ENCODE results near the gene CARS1.

The CARS1 gene

DNA sequence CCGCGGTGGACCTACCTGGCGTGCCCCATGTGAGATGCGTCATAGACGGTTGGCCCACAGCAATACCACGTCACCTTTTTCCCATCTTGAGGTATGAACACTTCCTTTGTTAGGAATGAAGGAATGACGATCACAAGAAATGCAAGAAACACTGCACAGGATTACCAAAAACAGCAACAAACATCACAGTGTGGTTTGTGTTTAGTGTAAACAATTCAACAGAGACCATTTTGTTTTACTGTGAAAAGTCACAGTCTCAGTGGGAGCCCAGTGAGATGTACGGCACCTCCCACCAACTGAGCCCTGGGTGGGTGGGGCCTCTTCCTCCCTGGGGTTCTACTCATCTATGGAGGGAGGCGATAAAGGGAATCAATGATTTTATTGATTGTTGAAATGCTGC is 16.3 kb downstream of the CARS1 start:
- DNase-seq, result no peak
- H3K27ac ChIP-seq (ENCODE audit: insufficient read depth, low read length, poor library complexity, severe bottlenecking), result no peak overlapping the region
- H3K27me3 ChIP-seq (replicated peaks; ENCODE audit: control insufficient read depth, insufficient read depth, low read length, poor library complexity, severe bottlenecking), result no peaks in the 10 kb centered on the region
- H3K4me1 ChIP-seq (ENCODE audit: control insufficient read depth, insufficient read depth, low read length, poor library complexity, severe bottlenecking), result peaks cover 3% of the 10 kb centered on the region
- H3K9me3 ChIP-seq (ENCODE audit: control insufficient read depth, low read length), result no peaks in the 10 kb centered on the region
- peaks cover 68% of the 10 kb centered on the region for H3K36me3 ChIP-seq (ENCODE audit: control insufficient read depth, insufficient read depth, low read length)
- H3K4me3 ChIP-seq (ENCODE audit: insufficient read depth, low read depth, low read length, poor library complexity, severe bottlenecking), result no peak overlapping the region

- DNase-seq, result no peak
- no peaks in the 10 kb centered on the region for H3K27me3 ChIP-seq (replicated peaks; ENCODE audit: control insufficient read depth, insufficient read depth, low read length, poor library complexity, severe bottlenecking)
- peaks cover 70% of the 10 kb centered on the region for H3K36me3 ChIP-seq (ENCODE audit: control insufficient read depth, insufficient read depth, low read length)
- H3K4me3 ChIP-seq (ENCODE audit: insufficient read depth, low read depth, low read length, poor library complexity, severe bottlenecking), result no peak overlapping the region
- H3K27ac ChIP-seq (ENCODE audit: insufficient read depth, low read length, poor library complexity, severe bottlenecking), result no peak overlapping the region
- H3K9me3 ChIP-seq (ENCODE audit: control insufficient read depth, low read length), result no peaks in the 10 kb centered on the region
- H3K4me1 ChIP-seq (ENCODE audit: control insufficient read depth, insufficient read depth, low read length, poor library complexity, severe bottlenecking), result peaks cover 3% of the 10 kb centered on the region
Measured at GRCh38 chr11:3037945-3038271, 19.3 kb downstream of the CARS1 start.

- peak; percentile 17 to 34 (median 28) for DNase-seq
- H3K27ac ChIP-seq (ENCODE audit: insufficient read depth, low read length, poor library complexity, severe bottlenecking), result no peak overlapping the region
Measured at GRCh38 chr11:3037040-3037944, 19.9 kb downstream of the CARS1 start.

DNA sequence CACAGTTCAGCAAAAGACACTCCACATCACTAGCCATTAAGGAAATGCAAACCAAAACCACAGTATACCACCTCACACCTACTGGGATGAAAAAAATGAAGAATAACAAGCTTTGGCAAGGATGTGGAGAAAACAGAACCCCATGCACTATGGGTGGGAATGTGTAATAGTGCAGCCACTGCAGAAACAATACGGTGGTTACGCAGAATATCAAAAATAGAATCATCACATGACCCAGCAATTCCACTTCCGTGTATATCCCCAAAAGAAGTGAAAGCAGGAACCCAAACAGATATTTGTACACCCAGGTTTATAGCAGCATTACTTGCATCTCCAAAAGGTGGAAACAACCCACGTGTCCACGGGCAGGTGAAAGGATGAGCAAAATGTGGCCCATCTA is 20.8 kb downstream of the CARS1 start:
- Histone ChIP-seq H3K36me3 (ENCODE audit: control insufficient read depth, insufficient read depth, low read length) (peaks cover 67% of the 10 kb centered on the region), H3K27ac (ENCODE audit: insufficient read depth, low read length, poor library complexity, severe bottlenecking) (no peak overlapping the region), H3K4me1 (ENCODE audit: control insufficient read depth, insufficient read depth, low read length, poor library complexity, severe bottlenecking) (peaks cover 3% of the 10 kb centered on the region)

More at GRCh38 chr11:3037040-3037944, 19.9 kb downstream of the CARS1 start:
- Histone ChIP-seq H3K4me3 (ENCODE audit: insufficient read depth, low read depth, low read length, poor library complexity, severe bottlenecking) (no peak overlapping the region), H3K27me3 (replicated peaks; ENCODE audit: control insufficient read depth, insufficient read depth, low read length, poor library complexity, severe bottlenecking) (no peaks in the 10 kb centered on the region), H3K36me3 (ENCODE audit: control insufficient read depth, insufficient read depth, low read length) (peaks cover 73% of the 10 kb centered on the region), H3K9me3 (ENCODE audit: control insufficient read depth, low read length) (no peaks in the 10 kb centered on the region), H3K4me1 (ENCODE audit: control insufficient read depth, insufficient read depth, low read length, poor library complexity, severe bottlenecking) (peaks cover 3% of the 10 kb centered on the region)

GRCh38 chr11:3035333-3035732 is 21.9 kb downstream of the CARS1 start:
- no peak overlapping the region for H3K27ac ChIP-seq (ENCODE audit: insufficient read depth, low read length, poor library complexity, severe bottlenecking)
- no peaks in the 10 kb centered on the region for H3K9me3 ChIP-seq (ENCODE audit: control insufficient read depth, low read length)
- no peaks in the 10 kb centered on the region for H3K27me3 ChIP-seq (replicated peaks; ENCODE audit: control insufficient read depth, insufficient read depth, low read length, poor library complexity, severe bottlenecking)
- H3K4me1 ChIP-seq (ENCODE audit: control insufficient read depth, insufficient read depth, low read length, poor library complexity, severe bottlenecking), result peaks cover 3% of the 10 kb centered on the region
- no peak for DNase-seq
- H3K36me3 ChIP-seq (ENCODE audit: control insufficient read depth, insufficient read depth, low read length), result peaks cover 66% of the 10 kb centered on the region
- H3K4me3 ChIP-seq (ENCODE audit: insufficient read depth, low read depth, low read length, poor library complexity, severe bottlenecking), result no peak overlapping the region

More for the DNA sequence above, 20.8 kb downstream of the CARS1 start:
- Histone ChIP-seq H3K4me3 (ENCODE audit: insufficient read depth, low read depth, low read length, poor library complexity, severe bottlenecking) (no peak overlapping the region), H3K9me3 (ENCODE audit: control insufficient read depth, low read length) (no peaks in the 10 kb centered on the region), H3K27me3 (replicated peaks; ENCODE audit: control insufficient read depth, insufficient read depth, low read length, poor library complexity, severe bottlenecking) (no peaks in the 10 kb centered on the region)
- DNase-seq, result no peak

DNA sequence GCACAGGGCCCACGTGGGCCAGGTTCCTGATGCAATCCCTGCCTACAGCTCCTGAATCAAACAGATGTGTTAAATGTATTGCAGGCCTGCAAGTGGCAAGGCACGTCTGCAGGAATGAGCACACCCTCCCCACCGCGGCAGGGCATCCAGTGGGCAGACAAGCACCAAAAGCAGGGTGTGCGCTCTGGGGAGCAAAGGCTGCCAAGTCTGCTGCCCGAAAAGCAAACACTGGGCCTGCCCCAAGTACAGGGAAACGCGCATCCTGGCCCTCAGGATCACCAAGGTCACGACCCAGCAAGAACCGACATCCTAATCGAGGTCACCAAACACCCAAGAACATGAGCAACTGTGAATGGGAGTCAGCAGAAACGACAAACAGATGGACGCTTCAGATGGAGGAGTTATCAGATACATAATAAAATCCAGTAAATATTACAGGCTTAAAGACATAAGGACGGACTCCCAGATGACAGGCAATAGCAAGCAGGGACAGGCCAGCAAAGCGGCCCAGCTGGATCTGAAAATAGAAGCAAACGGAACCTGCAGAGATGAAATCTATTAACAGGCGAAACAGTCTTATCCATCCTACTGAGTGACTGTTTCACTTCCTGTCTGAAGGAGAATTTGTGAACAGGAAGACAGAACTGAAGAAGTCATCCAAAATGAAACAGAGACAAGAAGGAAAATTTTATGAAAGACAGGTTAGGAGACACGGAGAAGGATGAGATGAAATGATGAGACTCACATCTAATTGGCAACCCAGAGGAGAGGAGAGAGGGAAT is 26.7 kb downstream of the CARS1 start:
- peaks cover 64% of the 10 kb centered on the region for H3K36me3 ChIP-seq (ENCODE audit: control insufficient read depth, insufficient read depth, low read length)
- DNase-seq, result no peak
- H3K27me3 ChIP-seq (replicated peaks; ENCODE audit: control insufficient read depth, insufficient read depth, low read length, poor library complexity, severe bottlenecking), result no peaks in the 10 kb centered on the region
- H3K9me3 ChIP-seq (ENCODE audit: control insufficient read depth, low read length), result no peaks in the 10 kb centered on the region
- H3K27ac ChIP-seq (ENCODE audit: insufficient read depth, low read length, poor library complexity, severe bottlenecking), result no peak overlapping the region
- H3K4me3 ChIP-seq (ENCODE audit: insufficient read depth, low read depth, low read length, poor library complexity, severe bottlenecking), result no peak overlapping the region
- H3K4me1 ChIP-seq (ENCODE audit: control insufficient read depth, insufficient read depth, low read length, poor library complexity, severe bottlenecking), result no peaks in the 10 kb centered on the region

- peaks cover 58% of the 10 kb centered on the region for H3K36me3 ChIP-seq (ENCODE audit: control insufficient read depth, insufficient read depth, low read length)
Measured at GRCh38 chr11:3028813-3029212, 28.4 kb downstream of the CARS1 start.

GRCh38 chr11:3026803-3027202 is 30.4 kb downstream of the CARS1 start:
- H3K36me3 ChIP-seq (ENCODE audit: control insufficient read depth, insufficient read depth, low read length), result peaks cover 57% of the 10 kb centered on the region
- no peaks in the 10 kb centered on the region for H3K27me3 ChIP-seq (replicated peaks; ENCODE audit: control insufficient read depth, insufficient read depth, low read length, poor library complexity, severe bottlenecking)
- peaks cover 3% of the 10 kb centered on the region for H3K4me1 ChIP-seq (ENCODE audit: control insufficient read depth, insufficient read depth, low read length, poor library complexity, severe bottlenecking)
- H3K4me3 ChIP-seq (ENCODE audit: insufficient read depth, low read depth, low read length, poor library complexity, severe bottlenecking), result no peak overlapping the region
- H3K9me3 ChIP-seq (ENCODE audit: control insufficient read depth, low read length), result no peaks in the 10 kb centered on the region
- no peak overlapping the region for H3K27ac ChIP-seq (ENCODE audit: insufficient read depth, low read length, poor library complexity, severe bottlenecking)
- DNase-seq, result no peak

More at GRCh38 chr11:3028813-3029212, 28.4 kb downstream of the CARS1 start:
- no peak for DNase-seq
- Histone ChIP-seq H3K27me3 (replicated peaks; ENCODE audit: control insufficient read depth, insufficient read depth, low read length, poor library complexity, severe bottlenecking) (no peaks in the 10 kb centered on the region), H3K4me3 (ENCODE audit: insufficient read depth, low read depth, low read length, poor library complexity, severe bottlenecking) (no peak overlapping the region), H3K4me1 (ENCODE audit: control insufficient read depth, insufficient read depth, low read length, poor library complexity, severe bottlenecking) (no peaks in the 10 kb centered on the region), H3K27ac (ENCODE audit: insufficient read depth, low read length, poor library complexity, severe bottlenecking) (no peak overlapping the region), H3K9me3 (ENCODE audit: control insufficient read depth, low read length) (no peaks in the 10 kb centered on the region)

- no peak for DNase-seq
- H3K9me3 ChIP-seq (ENCODE audit: control insufficient read depth, low read length), result no peaks in the 10 kb centered on the region
- H3K36me3 ChIP-seq (ENCODE audit: control insufficient read depth, insufficient read depth, low read length), result peaks cover 41% of the 10 kb centered on the region
- no peak overlapping the region for H3K4me3 ChIP-seq (ENCODE audit: insufficient read depth, low read depth, low read length, poor library complexity, severe bottlenecking)
- H3K27me3 ChIP-seq (replicated peaks; ENCODE audit: control insufficient read depth, insufficient read depth, low read length, poor library complexity, severe bottlenecking), result no peaks in the 10 kb centered on the region
- H3K27ac ChIP-seq (ENCODE audit: insufficient read depth, low read length, poor library complexity, severe bottlenecking), result no peak overlapping the region
- H3K4me1 ChIP-seq (ENCODE audit: control insufficient read depth, insufficient read depth, low read length, poor library complexity, severe bottlenecking), result peaks cover 3% of the 10 kb centered on the region
Measured at GRCh38 chr11:3022982-3023381, 34.2 kb downstream of the CARS1 start.

Measured in effector memory CD4-positive, alpha-beta T cell (primary cell).